ENCODE results near the gene GPRC5C.

The GPRC5C gene

GRCh38 chr17:74474043-74474792, 42.3 kb downstream of the GPRC5C start:
- no peak overlapping the region for H3K4me3 ChIP-seq (replicated peaks; ENCODE audit: insufficient read depth, low read length)

DNA sequence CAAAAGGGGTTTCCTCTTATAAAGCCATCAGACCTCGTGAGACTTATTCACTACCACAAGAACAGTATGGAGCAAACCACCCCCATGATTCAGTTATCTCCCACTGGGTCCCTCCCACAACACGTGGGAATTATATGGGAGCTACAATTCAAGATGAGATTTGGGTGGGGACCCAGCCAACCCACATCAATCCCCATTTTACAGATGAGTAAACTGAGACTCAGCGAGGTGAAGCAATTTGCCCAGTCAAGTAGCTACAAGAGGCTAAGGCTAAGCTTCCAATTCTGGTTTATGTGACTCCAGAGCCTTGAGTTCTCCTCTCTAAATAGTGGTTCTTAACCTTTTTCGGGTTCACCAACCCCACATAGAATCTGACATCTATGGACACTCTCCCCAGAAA, 43.3 kb downstream of the GPRC5C start:
- DNase-seq (ENCODE audit: low read depth in 1 of 2, low spot score in 1 of 2): no peak
- TF ChIP-seq SPI1 (IDR thresholded peaks at IDR 0.05; ENCODE audit: borderline replicate concordance, low read depth) (no peak), GABPA (IDR thresholded peaks at IDR 0.05; ENCODE audit: low read depth) (no peak), POLR2AphosphoS5 (IDR thresholded peaks at IDR 0.05; ENCODE audit: low read depth) (no peak)
- TF ChIP-seq, protein P1, sequence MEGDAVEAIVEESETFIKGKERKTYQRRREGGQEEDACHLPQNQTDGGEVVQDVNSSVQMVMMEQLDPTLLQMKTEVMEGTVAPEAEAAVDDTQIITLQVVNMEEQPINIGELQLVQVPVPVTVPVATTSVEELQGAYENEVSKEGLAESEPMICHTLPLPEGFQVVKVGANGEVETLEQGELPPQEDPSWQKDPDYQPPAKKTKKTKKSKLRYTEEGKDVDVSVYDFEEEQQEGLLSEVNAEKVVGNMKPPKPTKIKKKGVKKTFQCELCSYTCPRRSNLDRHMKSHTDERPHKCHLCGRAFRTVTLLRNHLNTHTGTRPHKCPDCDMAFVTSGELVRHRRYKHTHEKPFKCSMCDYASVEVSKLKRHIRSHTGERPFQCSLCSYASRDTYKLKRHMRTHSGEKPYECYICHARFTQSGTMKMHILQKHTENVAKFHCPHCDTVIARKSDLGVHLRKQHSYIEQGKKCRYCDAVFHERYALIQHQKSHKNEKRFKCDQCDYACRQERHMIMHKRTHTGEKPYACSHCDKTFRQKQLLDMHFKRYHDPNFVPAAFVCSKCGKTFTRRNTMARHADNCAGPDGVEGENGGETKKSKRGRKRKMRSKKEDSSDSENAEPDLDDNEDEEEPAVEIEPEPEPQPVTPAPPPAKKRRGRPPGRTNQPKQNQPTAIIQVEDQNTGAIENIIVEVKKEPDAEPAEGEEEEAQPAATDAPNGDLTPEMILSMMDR (IDR thresholded peaks at IDR 0.05; ENCODE audit: insufficient read depth, low read length): no peak
- TF ChIP-seq, protein P2, sequence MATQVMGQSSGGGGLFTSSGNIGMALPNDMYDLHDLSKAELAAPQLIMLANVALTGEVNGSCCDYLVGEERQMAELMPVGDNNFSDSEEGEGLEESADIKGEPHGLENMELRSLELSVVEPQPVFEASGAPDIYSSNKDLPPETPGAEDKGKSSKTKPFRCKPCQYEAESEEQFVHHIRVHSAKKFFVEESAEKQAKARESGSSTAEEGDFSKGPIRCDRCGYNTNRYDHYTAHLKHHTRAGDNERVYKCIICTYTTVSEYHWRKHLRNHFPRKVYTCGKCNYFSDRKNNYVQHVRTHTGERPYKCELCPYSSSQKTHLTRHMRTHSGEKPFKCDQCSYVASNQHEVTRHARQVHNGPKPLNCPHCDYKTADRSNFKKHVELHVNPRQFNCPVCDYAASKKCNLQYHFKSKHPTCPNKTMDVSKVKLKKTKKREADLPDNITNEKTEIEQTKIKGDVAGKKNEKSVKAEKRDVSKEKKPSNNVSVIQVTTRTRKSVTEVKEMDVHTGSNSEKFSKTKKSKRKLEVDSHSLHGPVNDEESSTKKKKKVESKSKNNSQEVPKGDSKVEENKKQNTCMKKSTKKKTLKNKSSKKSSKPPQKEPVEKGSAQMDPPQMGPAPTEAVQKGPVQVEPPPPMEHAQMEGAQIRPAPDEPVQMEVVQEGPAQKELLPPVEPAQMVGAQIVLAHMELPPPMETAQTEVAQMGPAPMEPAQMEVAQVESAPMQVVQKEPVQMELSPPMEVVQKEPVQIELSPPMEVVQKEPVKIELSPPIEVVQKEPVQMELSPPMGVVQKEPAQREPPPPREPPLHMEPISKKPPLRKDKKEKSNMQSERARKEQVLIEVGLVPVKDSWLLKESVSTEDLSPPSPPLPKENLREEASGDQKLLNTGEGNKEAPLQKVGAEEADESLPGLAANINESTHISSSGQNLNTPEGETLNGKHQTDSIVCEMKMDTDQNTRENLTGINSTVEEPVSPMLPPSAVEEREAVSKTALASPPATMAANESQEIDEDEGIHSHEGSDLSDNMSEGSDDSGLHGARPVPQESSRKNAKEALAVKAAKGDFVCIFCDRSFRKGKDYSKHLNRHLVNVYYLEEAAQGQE (IDR thresholded peaks at IDR 0.05; ENCODE audit: insufficient replicate concordance, low read depth): no peak
- Histone ChIP-seq H3K27me3 (ENCODE audit: insufficient read depth, poor library complexity, severe bottlenecking) (no peaks in the 10 kb centered on the region), H3K27ac (replicated peaks) (no peak overlapping the region), H3K4me3 (replicated peaks; ENCODE audit: insufficient read depth, low read length) (no peak overlapping the region)

More at GRCh38 chr17:74474043-74474792, 42.3 kb downstream of the GPRC5C start:
- no peaks in the 10 kb centered on the region for H3K27me3 ChIP-seq (ENCODE audit: insufficient read depth, poor library complexity, severe bottlenecking)
- TF ChIP-seq SPI1 (IDR thresholded peaks at IDR 0.05; ENCODE audit: borderline replicate concordance, low read depth) (no peak), GABPA (IDR thresholded peaks at IDR 0.05; ENCODE audit: low read depth) (no peak), POLR2AphosphoS5 (IDR thresholded peaks at IDR 0.05; ENCODE audit: low read depth) (no peak)
- TF ChIP-seq, protein P2 (IDR thresholded peaks at IDR 0.05; ENCODE audit: insufficient replicate concordance, low read depth): no peak
- TF ChIP-seq, protein P1 (IDR thresholded peaks at IDR 0.05; ENCODE audit: insufficient read depth, low read length): no peak
- no peak for DNase-seq (ENCODE audit: low read depth in 1 of 2, low spot score in 1 of 2)
- no peak overlapping the region for H3K27ac ChIP-seq (replicated peaks)

- no peak for DNase-seq (ENCODE audit: low read depth in 1 of 2, low spot score in 1 of 2)
- H3K27ac ChIP-seq (replicated peaks): no peak overlapping the region
- H3K4me3 ChIP-seq (replicated peaks; ENCODE audit: insufficient read depth, low read length): no peak overlapping the region
- H3K27me3 ChIP-seq (ENCODE audit: insufficient read depth, poor library complexity, severe bottlenecking): no peaks in the 10 kb centered on the region
- TF ChIP-seq, protein P2 (IDR thresholded peaks at IDR 0.05; ENCODE audit: insufficient replicate concordance, low read depth): no peak
- TF ChIP-seq GABPA (IDR thresholded peaks at IDR 0.05; ENCODE audit: low read depth) (no peak), SPI1 (IDR thresholded peaks at IDR 0.05; ENCODE audit: borderline replicate concordance, low read depth) (no peak)
Observed at GRCh38 chr17:74477411-74477810, 45.5 kb downstream of the GPRC5C start.
